ENCODE data around the gene DNLZ. TPM values are rescaled to one million over a fixed set of nuclear protein-coding genes. Genes with fewer than 3 reads are reported as not detected.
A peak's percentile ranks its signal among the peaks of the same experiment; 100 is the strongest.

The DNLZ gene
- total and polyA plus RNA-seq, 10 of the 15 experiments (the other 5 are each of a cell fraction or from before 2014, with no cell fraction given), result 0.66 to 29.7 (median 14.7) TPM; not detected in 1

DNA sequence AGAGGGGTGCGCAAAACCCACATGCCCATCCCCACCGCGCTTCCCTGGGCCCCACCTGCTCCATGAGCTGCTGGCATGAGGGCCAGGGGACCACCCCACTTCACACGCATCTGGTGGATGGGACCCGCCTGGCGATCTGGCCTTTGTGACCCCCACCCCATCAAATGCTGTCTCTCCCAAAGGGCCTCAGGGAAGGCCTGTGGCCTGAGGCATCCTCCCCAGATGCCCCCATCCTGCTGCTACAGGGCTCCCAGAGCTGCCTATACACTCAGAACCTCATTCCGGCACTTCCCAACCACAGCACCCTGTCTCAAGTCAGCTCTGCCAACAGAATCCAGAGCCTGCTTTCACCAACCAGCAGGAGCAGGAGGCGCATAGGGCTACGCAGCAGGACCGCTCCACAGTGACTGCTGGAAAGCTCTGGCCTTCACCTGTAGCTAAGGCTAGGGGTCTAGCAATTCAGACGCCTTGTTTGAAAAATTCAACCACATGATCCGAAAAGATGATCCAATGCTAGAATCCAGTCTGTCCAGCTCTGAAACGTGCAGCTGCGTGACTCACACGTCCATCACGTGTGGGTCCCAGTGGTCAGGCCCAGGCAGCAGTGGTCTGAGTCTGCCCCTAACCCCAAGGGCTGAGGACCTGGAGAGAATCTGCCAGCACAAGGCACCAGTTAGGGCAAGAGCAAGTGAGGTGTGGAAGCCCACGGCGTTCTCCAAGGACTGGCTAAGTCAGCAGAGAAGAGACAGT lies 37.8 kb upstream of the DNLZ start:
- Histone ChIP-seq H3K4me2 (ENCODE audit: control insufficient read depth, insufficient read depth) (no peak overlapping the region), H3K27me3 (replicated peaks in 1 of 2; ENCODE audit: control insufficient read depth in 2 of 2, insufficient read depth in 2 of 2, low read length in 1 of 2) (no peaks in the 10 kb centered on the region), H3K36me3 (ENCODE audit: control insufficient read depth in 2 of 2, insufficient read depth in 2 of 2, low read length in 1 of 2) (peaks cover 7 to 19% of the 10 kb centered on the region in 2 experiments; a peak in 3 of 4 replicates), H3K9me3 (replicated peaks; ENCODE audit: control insufficient read depth, insufficient read depth, low read length) (no peaks in the 10 kb centered on the region), H3K4me3 (no peak overlapping the region), H3K79me2 (ENCODE audit: control insufficient read depth, insufficient read depth, low read length) (peaks cover 28% of the 10 kb centered on the region), H2AFZ (ENCODE audit: control insufficient read depth, low read depth, low read length) (no peak overlapping the region), H3K27ac (ENCODE audit: control insufficient read depth, insufficient read depth) (no peak overlapping the region), H3K9ac (ENCODE audit: control insufficient read depth, insufficient read depth, low read length) (no peak overlapping the region), H4K20me1 (ENCODE audit: control insufficient read depth, insufficient read depth) (no peaks in the 10 kb centered on the region), H3K4me1 (ENCODE audit: control insufficient read depth, insufficient read depth, low read length) (peaks cover 38% of the 10 kb centered on the region)
- intact Hi-C loops (cut with micrococcal nuclease; ENCODE audit: unreplicated experiment) (no loop called here), in situ Hi-C loops (cut with MboI) (no loop called here)
- ATAC-seq (no peak), DNase-seq (ENCODE audit: low read depth, low spot score) (no peak), FAIRE-seq (no peak)
- ChIA-PET POLR2A (interaction anchor here (1.1 to 2.4 kb wide), 3 partner anchors 8 to 39 kb away, joined by 3 to 11 read pairs (median 3); partner anchors contain the start of genes ENTR1 and PMPCA), RAD21 (ENCODE audit: unreplicated experiment) (interaction anchor here (0.6 to 1.7 kb wide), 3 partner anchors 8 to 233 kb away, joined by 3 to 6 read pairs (median 3); partner anchors contain the start of gene DNLZ), CTCF (interaction anchor here (0.5 to 2.5 kb wide), 10 partner anchors 8 to 311 kb away, joined by 3 to 21 read pairs (median 4); partner anchors contain the start of genes DNLZ, ENTR1 and PMPCA), SMC1A (ENCODE audit: uncharacterized antibody, unreplicated experiment) (interaction anchor here (1.1 kb wide), 1 partner anchor 8 kb away, joined by 4 read pairs; the partner anchor contains the start of gene ENTR1)
- no peak for TF ChIP-seq E2F8 (IDR thresholded peaks at IDR 0.05; ENCODE audit: low read depth, partially characterized antibody)
- peak; percentile 54; the same call in 1 of the 2 replicates for TF ChIP-seq POLR2A (IDR thresholded peaks at IDR 0.05; ENCODE audit: low read depth, low read length)
- TF ChIP-seq, protein P1, sequence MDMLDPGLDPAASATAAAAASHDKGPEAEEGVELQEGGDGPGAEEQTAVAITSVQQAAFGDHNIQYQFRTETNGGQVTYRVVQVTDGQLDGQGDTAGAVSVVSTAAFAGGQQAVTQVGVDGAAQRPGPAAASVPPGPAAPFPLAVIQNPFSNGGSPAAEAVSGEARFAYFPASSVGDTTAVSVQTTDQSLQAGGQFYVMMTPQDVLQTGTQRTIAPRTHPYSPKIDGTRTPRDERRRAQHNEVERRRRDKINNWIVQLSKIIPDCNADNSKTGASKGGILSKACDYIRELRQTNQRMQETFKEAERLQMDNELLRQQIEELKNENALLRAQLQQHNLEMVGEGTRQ (IDR thresholded peaks at IDR 0.05; ENCODE audit: borderline replicate concordance, low read depth, low read length), result no peak
- no peak for TF ChIP-seq PRDM15 (CRISPR knock-in tag; IDR thresholded peaks at IDR 0.05)
- BruUV-seq (replicated peaks), result no TSS peak
- WGBS (ENCODE audit: insufficient coverage, insufficient replicate concordance, low lambda C conversion rate, missing lambda C conversion rate), result 93% methylated on average over 18 of the region's 18 CpGs

Data from GM12878 (cell line).